ENCODE measurements around the gene ALOX12.

The ALOX12 gene

DNA sequence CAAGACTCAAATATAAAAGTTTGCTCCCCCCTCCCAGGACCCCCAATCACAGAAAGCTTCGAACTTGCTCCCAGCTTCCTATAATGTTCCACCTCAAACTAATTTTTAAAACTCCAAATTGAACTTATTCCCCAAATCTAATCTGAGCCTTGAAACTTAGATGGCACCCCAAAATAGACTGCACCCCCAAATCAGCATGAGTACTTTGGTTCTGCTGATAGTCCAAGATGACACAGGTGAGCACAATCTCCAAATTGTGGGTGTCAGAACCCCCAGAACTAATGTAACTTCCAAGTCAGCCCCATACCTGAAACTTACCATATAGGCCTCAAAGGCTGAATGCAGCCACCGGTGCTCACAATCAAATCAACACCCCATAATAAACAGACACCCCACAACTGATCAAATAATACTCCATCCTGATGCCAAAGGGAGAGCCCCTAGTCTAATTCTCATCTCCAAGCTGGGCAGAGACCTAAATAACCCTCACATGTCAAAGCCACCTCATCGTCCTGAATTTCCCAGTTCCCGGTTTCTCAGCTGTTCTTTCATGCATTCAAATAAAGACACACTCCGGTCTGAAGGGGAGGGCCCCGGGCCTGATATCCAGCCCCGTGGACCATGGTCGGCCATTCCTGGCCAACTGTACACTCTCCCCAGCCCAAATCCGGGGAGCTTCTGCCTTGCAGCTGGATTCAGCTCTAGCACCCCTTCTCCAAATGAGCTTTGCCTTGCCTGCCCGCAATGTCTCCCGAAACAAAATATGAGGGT lies 25.2 kb downstream of the ALOX12 start:
- FAIRE-seq, result peak; percentile 67
- no peak for DNase-seq (ENCODE audit: insufficient read length, low spot score)

DNA sequence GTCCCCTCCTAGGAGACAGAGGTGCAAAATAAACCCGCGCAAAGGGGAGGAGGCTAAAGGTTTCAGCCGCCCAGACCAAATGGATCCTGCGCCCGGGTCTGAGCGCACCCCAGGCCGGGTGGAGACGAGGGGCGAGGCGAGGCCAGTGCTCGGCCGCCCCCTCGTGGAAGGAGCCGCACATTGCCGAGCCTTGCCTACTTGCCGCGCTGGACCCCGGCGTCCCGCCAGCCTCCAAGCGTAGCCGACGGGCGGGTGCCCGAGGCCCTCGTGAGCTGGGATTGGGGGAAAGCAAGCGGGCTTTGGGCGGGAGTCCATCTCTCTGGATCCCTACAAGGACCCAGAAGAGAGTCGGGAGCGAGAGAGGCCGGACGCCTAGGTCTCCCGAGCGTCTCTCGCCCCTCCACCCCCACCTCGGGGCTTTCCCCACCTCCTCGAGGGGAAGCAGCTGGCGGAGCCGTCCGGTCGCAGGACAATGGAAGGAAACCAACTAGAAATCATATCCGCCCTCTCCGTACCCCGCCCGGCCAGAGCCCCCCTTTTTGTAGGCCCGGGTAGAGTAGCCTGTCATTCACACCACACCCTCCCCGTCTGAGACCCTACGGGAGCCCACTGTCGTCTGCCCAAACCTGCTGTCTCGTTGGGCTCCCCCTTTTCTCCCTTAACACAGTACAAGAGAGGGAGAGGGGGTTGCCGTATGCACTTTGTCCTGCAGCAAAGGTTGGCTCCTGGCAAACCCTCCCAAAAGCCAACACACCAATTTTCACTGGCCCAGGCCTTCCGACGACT lies 26.3 kb downstream of the ALOX12 start:
- peak; percentile 77 for DNase-seq (ENCODE audit: insufficient read length, low spot score)
- FAIRE-seq, result peak; percentile 83

DNA sequence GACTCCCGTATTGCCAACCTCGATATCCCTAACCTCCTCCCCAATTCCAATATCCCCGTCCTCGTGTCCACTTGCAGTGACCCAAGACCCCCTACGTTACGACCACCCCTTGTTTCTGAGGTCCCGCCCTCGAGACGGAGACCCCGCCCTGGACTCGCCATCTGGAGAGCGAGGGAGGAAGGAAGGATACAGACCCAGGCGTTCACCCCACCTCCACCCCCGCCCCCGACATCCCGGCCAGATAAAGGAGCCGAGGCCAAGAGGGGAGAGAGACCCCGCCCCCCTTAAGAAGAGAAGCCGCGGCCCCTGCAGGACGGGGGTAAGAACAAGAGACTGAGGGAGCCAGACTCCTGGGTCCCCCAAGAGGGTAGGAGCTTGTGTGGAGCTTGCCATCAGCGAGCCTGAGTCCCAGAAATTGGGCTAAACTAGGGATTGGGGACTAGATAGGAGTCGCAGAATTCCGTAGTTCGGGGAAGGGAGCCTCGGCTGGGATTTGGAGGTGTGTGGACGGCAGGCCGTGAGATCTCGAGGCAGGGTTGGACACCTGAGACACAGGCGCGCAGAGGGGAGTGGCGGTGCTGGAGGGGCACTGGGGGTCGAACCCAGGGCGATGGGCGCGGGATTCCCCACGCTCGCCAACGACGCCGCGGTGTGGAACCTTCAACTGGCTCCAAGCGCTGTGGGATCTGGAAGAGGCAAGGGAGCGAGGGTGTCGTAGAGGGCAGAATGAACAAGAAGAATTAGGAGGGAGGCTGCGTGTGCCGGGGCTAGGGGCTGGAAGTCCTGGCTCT lies 27.1 kb downstream of the ALOX12 start, which contains the start of gene BCL6B:
BCL6B (plus strand) TSS at position 270 of the 791 bp plus-strand sequence. CDS start 622 bp downstream, outside the sequence.
- no peak for DNase-seq (ENCODE audit: insufficient read length, low spot score)

DNA sequence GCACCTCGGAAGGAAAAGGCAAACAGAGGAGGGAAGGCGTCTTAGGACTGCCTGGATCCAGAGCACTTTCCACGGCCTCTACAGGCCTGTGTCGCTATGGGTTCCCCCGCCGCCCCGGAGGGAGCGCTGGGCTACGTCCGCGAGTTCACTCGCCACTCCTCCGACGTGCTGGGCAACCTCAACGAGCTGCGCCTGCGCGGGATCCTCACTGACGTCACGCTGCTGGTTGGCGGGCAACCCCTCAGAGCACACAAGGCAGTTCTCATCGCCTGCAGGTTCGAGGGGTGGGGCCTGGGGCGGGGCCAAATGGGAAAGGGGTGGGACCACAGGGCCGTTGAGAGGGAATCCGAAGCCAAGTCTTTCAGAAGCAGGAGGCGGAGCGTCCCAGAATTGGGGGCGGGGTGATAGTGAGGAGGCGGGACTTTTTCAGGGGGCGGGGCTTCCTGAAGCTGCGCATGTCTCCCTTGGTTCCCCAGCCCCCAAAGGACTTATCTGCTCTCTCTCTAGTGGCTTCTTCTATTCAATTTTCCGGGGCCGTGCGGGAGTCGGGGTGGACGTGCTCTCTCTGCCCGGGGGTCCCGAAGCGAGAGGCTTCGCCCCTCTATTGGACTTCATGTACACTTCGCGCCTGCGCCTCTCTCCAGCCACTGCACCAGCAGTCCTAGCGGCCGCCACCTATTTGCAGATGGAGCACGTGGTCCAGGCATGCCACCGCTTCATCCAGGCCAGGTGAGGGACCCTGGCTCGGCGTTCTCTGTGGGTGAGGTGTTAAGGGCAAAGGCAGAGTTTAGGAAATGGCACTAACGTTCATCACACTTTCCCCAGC lies 27.9 kb downstream of the ALOX12 start:
- peak; percentile 89 for FAIRE-seq

More for the DNA sequence above, 27.1 kb downstream of the ALOX12 start, which contains the start of gene BCL6B:
- FAIRE-seq, result no peak

DNA sequence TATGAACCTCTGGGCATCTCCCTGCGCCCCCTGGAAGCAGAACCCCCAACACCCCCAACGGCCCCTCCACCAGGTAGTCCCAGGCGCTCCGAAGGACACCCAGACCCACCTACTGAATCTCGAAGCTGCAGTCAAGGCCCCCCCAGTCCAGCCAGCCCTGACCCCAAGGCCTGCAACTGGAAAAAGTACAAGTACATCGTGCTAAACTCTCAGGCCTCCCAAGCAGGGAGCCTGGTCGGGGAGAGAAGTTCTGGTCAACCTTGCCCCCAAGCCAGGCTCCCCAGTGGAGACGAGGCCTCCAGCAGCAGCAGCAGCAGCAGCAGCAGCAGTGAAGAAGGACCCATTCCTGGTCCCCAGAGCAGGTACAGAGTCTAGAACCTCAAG lies 28.5 kb downstream of the ALOX12 start:
- DNase-seq (ENCODE audit: insufficient read length, low spot score) (no peak), FAIRE-seq (no peak)

More for the DNA sequence above, 27.9 kb downstream of the ALOX12 start:
- peak; percentile 84 for DNase-seq (ENCODE audit: insufficient read length, low spot score)

DNA sequence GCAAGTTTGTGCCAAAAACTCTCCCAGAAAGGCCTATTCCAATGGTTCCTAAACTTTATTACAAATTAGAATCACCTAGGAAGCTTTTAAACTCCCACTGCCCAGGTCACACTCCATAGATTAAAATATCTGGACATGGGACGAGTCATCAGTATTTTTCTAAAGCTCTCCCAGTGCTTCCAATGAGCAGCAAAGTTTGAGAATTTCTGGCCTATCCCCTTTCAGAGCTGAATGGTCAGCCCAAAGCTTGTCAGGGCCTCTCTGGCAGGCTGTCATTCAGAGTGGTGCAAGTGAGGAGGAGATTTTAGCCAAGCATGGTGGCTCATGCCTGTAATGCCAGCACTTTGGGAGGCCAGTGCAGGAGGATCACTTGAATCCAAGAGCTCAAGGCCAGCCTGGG lies 29.4 kb downstream of the ALOX12 start:
- DNase-seq (ENCODE audit: insufficient read length, low spot score) (no peak), FAIRE-seq (no peak)

DNA sequence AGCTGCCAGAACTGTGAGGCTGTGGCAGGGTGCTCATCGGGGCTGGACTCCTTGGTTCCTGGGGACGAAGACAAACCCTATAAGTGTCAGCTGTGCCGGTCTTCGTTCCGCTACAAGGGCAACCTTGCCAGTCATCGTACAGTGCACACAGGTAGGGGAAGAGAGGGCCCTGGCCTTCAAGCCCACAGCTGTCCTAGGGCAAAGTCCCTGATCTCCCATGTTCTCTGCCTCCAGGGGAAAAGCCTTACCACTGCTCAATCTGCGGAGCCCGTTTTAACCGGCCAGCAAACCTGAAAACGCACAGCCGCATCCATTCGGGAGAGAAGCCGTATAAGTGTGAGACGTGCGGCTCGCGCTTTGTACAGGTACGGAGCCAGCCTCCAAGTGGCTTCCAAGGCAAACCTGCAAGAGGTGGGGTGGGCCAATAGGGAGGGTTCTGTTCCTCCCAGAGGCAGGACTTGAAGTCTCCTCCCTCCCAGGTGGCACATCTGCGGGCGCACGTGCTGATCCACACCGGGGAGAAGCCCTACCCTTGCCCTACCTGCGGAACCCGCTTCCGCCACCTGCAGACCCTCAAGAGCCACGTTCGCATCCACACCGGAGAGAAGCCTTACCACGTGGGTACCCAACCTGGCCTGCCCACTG lies 30.7 kb downstream of the ALOX12 start:
- DNase-seq (ENCODE audit: insufficient read length, low spot score), result no peak
- no peak for FAIRE-seq

DNA sequence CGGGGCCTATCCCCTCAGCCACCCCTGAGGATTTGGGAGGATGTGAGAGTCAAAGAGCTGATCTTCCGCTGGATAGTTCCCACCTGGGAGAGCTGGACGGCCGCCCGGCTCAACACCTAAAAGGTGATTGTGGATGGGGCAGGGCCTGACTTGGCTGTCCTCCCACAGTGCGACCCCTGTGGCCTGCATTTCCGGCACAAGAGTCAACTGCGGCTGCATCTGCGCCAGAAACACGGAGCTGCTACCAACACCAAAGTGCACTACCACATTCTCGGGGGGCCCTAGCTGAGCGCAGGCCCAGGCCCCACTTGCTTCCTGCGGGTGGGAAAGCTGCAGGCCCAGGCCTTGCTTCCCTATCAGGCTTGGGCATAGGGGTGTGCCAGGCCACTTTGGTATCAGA lies 31.5 kb downstream of the ALOX12 start:
- no peak for DNase-seq (ENCODE audit: insufficient read length, low spot score)
- FAIRE-seq, result no peak

DNA sequence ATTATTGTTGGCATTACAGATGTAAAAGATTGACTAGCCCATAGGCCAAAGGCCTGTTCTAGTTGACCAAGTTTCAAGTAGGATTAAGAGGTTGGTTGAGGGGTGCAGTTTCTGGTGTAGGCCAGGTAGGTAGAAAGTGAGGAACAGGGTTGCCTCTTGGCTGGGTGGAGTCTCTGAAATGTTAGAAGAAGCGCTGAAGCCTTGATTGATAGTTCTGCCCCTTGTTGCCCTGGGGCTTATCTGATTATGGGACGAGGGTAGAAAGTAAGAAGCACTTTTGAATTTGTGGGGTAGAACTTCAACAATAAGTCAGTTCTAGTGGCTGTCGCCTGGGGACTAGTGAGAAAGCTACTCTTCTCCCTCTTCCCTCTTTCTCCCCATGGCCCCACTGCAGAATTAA lies 33.2 kb downstream of the ALOX12 start:
- no peak for DNase-seq (ENCODE audit: insufficient read length, low spot score)
- FAIRE-seq, result no peak

DNA sequence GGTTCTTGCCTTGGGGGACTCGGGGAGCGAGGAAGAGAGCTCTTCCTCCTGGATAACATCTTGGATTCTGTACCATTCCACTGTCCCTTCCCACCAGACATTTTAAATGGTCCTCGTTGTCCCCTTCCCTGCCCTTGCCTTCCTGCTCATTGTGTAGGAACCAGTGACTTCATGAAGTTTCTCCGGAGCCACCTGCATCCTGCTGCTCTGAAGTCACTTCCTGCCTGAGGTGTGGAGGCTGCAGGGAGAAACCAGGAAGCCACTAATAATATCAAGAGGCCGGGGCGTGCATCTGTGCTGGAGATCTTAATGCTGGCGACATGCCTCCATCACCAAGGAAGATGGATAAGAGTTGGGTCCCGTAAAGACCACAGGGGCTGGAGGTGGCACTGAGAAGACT lies 33.8 kb downstream of the ALOX12 start:
- DNase-seq (ENCODE audit: insufficient read length, low spot score), result no peak
- FAIRE-seq, result no peak

DNA sequence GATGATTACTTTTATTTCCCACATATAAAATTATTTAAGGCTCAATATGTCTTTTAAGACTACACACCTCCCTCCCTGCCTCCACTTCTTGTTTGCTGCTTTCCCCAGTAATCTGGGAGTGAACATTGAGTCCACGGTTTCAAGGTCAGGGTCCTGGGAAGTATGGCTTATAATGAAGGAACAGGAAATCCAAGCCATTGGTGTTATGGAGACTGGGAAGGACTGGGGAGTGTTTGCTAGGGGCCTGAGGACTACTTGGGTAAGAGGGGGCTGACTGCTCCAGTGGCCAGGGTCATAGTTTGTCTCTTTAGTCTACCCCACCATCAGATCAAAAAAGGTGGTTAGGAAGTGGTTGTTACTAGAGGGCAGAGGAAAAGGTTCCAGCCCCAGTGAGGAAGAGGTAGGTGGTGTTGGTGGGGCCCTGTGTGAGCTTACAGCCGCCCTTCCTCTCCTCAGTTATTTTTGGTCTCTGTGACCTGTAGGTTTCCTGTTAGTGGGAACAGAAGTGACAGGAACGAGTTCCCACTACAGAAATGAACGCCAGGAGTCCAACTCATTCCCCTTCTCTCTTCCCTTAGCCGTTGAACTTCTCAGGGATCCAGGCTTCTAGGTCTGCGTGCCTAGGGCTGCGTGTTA lies 39.2 kb downstream of the ALOX12 start:
- DNase-seq (ENCODE audit: insufficient read length, low spot score) (no peak), FAIRE-seq (no peak)

DNA sequence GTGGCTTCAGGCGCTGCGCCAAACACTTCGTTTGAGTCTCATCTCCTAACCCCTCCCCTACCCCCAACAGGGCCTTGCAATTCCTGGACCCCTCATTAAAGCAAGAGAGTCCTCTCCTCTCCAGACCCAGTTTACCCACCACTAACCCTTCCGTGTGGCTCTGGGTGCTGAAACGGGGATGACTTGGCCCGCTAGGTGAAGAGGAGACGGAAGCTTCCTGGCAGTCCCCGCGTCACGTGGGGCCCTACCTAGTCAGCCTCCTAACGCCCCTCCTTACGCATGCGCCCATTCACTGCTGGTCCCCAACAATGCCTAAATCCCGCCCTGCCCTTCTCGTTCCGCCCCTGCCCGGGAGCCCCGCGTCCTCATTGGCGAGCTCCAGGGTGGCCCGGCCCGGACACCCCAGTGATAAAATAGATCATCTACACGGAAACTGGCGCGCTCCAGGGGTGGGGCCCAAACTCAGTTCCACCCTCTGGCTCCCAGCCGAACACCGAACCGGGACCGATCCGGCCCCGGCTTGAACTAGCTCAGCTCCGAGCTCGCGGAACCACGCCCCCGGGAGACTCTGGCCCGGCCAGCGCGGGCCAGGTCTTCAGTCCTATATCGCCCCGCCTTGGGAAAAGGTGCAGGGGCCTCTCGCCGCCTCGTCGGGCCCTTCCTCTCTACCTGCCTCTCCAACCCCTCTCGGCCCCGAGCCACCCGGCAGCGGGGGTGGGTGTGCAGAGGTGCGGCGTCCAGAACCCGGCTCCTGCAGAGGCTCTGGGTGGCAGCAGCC lies 39.9 kb downstream of the ALOX12 start, which contains the start of gene SLC16A13:
SLC16A13 (plus strand) TSS at position 425 of the 778 bp plus-strand sequence. CDS start 368 bp downstream, outside the sequence.
- FAIRE-seq, result peak; percentile 99
- peak; percentile 98 for DNase-seq (ENCODE audit: insufficient read length, low spot score)

DNA sequence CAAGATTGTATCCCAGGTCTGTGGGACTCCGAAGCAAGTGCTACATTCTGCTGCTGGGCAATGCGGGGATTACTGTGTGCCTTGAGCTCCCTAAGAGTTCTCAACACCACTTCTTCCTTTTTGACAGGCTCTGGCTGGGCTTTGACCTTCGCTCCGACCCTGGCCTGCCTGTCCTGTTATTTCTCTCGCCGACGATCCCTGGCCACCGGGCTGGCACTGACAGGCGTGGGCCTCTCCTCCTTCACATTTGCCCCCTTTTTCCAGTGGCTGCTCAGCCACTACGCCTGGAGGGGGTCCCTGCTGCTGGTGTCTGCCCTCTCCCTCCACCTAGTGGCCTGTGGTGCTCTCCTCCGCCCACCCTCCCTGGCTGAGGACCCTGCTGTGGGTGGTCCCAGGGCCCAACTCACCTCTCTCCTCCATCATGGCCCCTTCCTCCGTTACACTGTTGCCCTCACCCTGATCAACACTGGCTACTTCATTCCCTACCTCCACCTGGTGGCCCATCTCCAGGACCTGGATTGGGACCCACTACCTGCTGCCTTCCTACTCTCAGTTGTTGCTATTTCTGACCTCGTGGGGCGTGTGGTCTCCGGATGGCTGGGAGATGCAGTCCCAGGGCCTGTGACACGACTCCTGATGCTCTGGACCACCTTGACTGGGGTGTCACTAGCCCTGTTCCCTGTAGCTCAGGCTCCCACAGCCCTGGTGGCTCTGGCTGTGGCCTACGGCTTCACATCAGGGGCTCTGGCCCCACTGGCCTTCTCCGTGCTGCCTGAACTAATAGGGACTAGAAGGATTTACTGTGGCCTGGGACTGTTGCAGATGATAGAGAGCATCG lies 42.4 kb downstream of the ALOX12 start:
- no peak for FAIRE-seq
- no peak for DNase-seq (ENCODE audit: insufficient read length, low spot score)

DNA sequence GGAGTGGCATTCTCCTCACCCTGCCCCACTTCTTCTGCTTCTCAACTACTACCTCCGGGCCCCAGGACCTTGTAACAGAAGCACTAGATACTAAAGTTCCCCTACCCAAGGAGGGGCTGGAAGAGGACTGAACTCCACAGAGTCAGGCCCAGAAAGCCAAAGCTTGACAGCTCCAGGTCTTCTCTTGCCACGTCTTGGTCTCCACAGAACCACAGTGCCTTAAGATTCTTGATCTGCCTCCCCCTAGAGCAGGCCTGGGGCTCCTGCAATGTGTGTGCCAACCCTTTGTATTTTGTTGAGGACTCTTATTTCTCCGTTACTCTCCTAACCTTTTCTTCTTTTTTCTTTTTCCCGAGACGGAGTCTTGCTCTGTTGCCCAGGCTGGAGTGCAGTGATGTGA lies 44.0 kb downstream of the ALOX12 start:
- no peak for FAIRE-seq

DNA sequence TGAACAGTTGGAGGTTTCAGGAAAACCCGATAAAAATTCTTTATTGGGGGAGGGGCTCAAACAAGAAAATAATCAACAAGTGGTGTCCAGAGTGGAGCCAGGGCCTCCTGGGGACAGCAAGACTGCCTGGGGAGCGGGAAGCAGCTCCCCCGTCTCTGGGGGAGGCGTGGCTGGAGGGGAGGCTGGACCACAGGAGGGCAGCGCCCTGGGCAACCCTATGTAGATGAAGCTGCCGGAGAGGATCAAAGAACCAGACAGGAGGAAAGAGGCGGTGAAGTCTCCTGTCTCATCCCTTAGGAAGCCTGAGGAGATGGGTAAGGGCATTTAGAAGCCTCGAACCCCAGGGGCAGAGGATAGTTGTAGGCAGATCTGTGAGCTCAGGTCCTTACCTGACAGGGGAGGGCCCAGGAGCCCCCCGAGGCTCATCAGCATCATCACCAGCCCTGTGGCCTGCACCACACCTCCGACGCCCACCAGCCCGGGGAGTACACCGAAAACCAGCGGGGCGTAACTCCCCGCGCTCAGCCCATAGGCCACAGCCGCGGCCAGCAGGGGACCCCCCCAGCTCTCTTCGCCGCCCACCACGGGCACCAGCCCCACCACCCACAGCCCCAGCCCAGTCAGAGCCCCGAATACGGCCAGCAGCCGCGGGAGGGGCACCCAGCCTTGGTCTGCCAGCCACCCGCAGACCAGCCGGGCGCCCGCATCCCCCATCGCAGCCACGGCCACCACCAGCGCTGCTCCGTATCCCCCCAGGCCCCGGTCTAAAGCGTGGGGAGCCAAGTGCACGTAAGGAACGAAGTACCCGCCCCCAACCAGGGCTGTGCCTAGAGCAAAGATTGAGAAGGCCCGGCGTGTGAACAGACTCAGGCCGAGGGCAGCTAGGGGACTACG lies 46.0 kb downstream of the ALOX12 start:
- DNase-seq (ENCODE audit: insufficient read length, low spot score), result no peak
- peak; percentile 11 for FAIRE-seq

More for the DNA sequence above, 44.0 kb downstream of the ALOX12 start:
- no peak for DNase-seq (ENCODE audit: insufficient read length, low spot score)

DNA sequence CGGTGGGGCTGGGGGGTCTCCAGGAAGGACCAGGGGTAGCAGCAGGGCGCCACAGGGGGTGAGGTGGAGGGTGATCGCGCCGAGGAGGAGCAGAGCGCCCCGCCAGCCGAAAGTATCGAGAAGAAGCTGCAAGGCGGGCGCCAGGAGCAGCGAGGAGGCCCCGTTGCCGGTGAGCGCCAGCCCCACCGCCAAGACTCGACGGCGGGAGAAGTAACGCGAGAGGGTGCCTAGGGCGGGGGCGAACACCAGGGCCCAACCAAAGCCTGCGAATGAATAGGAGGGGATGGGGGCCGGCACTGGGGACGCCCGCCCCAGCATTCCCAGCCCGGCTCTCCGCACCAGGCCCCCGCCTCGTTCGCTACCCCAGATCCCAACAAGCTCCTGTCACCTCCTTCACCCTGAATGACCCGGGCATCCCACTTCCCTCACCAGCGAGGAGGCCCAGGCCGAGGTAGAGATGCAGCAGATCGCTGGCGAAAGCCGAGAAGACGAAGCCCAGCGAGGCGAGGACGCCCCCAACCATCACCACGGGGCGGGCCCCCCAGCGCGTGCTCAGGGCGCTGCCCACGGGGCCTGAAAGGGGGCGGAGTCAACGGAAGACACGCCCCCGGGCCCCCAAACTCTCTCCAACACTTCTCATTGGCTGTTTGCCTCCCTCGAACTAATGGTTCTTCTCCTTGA lies 46.8 kb downstream of the ALOX12 start:
- no peak for FAIRE-seq
- no peak for DNase-seq (ENCODE audit: insufficient read length, low spot score)
